RPMI8226 (cell line): ENCODE measurements around the gene QSOX1.
"Not testable (repeated sequence)": the region's sequence is repeated elsewhere in the genome, so short reads cannot be mapped to it uniquely, and the experiment has no call there.

Experiments
- DNase-seq: peaks from one replicate; pipeline ENCODE4 v3.0.0-alpha.2; 2015

The QSOX1 gene

DNA sequence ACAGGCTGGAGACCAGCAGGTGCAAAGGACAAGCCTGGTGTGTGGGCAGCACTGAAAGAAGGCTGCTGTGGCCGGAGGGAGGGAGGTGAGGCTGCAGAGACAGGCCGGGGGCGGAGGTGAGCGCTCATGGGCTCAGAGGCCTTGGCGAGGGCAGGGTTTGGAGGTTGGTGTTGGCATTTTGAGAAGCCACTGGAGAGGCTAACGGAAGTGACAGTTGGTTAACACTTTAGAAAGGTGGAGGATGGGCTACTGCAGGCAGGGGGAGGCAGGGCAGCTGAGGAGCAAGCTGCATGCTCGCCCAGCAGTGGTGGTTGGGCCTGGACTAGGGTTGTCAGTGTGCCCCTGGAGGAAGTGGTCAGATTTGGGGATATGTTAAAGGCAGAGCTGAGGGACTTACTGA lies 37.5 kb downstream of the QSOX1 start:
- no peak for DNase-seq

DNA sequence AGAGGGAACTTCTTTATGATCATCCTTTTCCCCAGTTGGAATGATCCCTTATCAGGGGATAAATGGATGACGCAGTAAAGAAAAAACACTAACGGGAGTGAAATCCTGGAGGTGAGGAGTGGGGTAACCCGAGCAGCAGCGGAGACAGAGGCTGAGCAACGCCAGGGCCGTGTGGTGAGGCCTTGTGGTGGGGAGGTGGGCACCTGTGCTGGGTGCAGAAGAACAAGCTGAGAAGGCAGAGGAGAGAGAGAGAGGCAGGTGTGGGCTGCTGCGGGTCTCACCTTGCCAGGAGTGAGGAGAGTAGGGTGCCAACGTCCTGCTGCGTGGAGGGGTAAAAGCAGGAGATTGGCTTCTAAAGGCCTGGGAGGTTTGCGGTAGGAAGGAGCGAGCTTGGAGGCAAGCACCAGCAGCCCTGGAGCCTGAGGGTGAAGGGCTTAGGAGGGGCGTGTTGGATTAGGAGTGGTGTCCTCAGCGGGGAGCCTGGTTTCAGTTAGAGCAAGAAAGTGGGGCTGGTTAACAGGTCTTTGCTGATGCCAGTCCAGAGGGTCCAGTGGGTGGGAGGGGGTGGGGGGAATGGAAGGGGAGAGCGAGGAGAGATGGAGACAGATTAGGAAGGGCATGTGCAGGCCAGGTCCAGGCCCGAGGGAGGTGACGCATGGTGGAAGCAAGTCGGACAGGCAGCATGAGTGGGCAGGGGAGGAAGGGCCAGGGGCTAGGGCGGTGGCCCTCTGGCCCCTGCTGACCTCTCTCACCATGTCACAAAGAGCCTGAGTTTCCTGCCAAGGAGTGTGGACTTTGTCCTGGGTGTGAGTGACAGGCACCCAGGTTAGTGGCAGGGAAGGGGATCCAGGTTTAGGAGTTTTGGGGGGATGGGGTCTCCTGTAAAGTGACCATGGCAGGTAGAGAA lies 38.7 kb downstream of the QSOX1 start:
- no peak for DNase-seq

DNA sequence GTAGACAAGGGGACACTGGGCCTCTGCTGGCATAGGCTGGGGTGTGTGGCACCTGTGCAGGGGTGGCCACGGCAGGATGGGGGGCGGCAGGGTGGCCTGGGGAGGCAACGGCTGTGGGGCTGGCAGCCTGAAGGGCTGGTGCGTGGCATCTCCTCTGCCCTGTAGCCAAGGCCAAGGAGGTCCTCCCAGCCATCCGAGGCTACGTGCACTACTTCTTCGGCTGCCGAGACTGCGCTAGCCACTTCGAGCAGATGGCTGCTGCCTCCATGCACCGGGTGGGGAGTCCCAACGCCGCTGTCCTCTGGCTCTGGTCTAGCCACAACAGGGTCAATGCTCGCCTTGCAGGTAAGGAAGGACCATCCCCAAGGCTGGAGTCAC lies 39.4 kb downstream of the QSOX1 start:
- DNase-seq, result no peak

DNA sequence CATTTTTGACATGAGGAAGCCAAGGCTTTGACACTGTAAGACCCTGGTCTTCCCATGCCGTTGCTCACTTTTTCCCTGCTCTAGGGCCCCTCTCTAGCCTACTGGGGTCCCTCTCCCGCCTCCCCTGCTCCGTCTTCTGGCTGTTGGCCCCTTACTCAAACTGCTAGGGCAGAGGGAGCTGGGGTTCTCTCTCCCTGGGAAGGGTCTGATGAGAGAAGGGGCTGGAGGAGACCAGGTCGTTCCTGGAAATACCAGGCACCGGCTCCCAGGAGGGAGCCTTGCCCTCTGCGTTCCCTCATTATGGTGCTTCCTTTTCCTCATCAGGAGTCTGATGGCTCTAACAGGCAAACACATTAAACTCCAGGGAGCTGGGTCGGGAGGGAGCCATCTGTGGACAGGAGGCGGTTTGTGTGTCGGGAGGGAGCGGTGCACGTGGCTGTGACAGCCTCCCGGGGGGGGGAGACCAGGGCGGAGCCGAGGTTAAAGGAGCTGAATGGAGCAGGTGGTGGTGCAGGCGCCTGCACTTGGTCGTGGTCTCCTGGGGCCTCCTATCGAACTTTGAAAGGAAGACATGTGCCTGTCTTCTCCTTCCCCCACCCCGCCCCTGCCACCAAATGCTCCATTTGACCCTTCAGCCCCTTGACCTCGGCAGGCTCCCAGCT lies 40.0 kb downstream of the QSOX1 start:
- no peak for DNase-seq

DNA sequence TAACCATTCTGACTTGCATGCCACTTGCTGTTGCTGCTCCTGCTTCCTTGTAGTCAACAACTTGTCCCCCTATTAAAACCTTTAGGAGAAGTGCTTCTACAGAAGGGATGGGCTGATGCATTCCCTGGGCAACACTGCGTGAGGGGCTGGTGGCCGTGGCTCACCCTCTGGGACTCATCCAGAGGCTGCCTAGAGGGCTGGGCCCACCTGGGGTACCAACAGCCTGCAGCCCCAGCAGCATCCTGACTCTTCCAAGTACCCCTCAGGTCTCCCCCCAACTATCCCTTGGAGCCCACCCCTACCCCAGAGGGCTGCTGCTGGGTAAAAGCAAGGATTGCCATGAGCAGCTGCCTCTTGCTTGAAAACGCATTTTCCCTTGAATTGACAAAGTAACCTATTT lies 40.7 kb downstream of the QSOX1 start:
- DNase-seq, result no peak

DNA sequence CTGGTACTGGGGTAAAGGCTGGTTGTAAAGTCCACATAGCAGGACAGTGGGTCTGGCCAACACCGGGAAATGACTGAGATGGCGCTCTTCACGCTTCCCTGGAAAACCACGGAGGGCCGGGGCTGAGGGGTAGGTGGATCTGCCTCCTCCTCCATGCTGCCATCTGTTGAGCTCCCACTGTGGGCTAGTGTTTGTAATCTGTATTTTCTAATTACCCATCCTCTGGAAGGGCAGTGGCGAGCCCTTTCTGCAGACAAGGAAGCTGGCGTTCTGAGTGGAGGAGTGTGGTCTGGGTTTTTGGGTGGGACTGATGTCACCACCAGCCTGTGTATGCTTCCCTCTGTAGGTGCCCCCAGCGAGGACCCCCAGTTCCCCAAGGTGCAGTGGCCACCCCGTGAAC lies 41.2 kb downstream of the QSOX1 start:
- no peak for DNase-seq

DNA sequence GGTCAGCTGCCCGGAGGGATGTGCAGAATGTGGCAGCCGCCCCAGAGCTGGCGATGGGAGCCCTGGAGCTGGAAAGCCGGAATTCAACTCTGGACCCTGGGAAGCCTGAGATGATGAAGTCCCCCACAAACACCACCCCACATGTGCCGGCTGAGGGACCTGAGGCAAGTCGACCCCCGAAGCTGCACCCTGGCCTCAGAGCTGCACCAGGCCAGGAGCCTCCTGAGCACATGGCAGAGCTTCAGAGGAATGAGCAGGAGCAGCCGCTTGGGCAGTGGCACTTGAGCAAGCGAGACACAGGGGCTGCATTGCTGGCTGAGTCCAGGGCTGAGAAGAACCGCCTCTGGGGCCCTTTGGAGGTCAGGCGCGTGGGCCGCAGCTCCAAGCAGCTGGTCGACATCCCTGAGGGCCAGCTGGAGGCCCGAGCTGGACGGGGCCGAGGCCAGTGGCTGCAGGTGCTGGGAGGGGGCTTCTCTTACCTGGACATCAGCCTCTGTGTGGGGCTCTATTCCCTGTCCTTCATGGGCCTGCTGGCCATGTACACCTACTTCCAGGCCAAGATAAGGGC lies 41.9 kb downstream of the QSOX1 start:
- DNase-seq, result no peak

DNA sequence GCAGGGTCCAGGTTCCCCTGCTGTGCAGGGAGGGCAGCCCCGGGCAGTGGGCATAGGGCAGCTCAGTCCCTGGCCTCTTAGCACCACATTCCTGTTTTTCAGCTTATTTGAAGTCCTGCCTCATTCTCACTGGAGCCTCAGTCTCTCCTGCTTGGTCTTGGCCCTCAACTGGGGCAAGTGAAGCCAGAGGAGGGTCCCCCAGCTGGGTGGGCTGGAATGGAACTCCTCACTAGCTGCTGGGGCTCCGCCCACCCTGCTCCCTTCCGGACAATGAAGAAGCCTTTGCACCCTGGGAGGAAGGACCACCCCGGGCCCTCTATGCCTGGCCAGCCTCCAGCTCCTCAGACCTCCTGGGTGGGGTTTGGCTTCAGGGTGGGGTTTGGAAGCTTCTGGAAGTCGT lies 42.6 kb downstream of the QSOX1 start:
- DNase-seq, result no peak

DNA sequence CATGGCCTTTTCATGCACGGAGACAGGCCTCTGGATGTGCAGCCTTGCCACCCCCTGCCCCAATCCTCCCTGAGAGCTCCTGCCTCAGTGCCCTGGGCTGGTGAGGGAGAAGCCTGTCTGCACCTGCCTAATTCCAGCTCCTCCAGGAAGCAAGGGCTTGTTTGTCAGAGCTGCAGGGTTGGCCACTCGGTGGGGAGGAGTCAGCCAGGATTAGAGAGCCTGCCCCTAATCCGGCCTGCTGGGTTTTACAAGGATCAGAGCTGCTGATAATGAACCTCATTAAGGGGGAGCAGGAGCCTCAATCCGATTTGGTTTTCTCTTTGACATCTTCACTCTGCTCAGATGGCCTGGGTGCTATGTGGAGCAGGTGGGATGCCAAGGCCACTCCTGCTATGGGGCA lies 43.5 kb downstream of the QSOX1 start:
- DNase-seq, result no peak

DNA sequence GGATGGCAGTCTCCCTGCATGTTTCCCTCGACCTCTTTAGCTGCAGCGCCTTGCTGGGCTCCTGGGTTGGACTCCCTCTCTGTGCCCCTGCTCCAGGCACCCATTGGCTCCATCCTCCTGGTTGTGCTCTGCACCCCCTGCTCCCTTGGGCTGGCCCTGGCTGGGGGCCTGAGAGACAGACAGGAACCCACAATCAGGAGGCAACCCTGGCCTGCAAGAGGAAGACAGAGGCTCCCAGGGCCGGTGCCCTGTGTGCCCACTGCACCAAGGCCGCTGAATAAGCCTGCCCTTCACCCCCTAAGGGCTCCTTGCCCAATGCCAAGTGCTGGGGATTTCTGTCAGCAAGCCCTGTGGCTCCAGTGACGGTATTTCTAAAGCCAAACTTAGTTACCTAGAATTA lies 43.9 kb downstream of the QSOX1 start:
- DNase-seq, result no peak

DNA sequence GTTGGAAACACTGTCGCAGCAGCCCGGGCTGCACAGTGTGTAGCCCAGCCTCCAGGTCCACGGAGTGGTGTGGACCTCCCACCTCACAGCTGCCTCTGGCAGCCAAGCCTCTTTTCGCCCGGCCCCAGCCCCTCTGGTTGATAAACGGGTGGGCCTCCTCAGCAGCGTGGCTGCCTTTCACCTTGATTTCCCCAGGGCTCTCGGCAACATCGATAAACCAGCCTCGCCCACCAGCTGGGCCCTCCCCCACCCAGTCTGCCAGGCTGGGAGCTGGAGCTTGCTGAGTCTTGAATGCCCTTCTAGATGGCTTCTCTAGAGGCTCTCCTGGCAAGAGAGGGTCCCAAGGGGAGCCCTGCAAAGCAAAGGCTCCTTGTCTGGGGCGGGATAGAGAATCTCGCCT lies 44.3 kb downstream of the QSOX1 start:
- no peak for DNase-seq

DNA sequence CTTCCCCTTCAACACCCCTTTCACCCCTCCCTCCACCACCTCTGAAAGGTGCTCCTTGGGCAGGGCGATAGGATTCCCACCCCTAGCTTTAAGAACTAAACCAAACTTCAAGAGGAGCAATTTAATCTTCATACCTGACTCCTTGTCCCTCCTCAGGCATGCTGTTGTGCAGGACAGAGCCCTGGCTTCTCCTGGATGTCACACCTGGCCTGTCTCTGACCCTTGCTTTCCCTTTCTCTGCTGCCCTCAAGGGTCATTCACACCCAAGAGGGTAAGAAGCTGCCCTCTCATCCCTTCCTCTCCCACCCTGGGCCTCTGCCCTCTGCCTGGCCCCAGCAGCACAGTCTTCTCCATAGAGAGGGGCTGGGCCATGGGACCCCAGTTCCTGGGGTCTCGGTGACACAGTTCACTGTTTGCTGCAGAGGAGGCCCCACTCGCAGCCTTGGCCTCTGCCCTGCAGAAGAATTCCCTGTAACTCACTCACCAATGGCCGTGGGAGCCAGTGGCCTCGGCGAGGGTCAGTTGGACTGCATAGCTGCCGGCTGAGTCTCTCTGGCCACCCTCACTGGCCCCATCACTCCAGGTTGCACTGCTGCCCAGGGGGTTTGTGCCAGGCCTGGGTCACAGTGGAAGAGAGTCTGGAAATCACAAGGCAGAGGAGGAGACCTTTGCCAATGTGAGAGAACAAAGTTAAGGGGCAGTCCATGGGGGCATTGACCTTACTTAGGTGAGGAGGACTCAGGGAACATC lies 47.0 kb downstream of the QSOX1 start:
- DNase-seq, result no peak

DNA sequence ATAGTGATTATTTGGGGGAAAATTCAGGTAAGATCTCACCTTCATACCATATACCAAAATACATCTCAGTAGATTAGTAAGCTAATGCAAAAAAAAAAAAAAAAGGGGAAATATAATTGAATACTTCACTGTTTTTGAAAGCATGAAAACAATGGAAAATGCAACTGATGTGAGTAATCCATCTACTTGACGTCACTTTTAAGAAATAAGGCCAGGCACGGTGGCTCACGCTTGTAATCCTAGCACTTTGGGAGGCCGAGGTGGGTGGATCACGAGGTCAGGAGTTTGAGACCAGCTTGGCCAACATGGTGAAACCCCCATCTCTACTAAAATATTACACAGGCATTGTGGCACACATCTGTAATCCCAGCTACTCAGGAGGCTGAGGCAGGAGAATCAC lies 47.9 kb downstream of the QSOX1 start:
- not testable (repeated sequence) for DNase-seq

DNA sequence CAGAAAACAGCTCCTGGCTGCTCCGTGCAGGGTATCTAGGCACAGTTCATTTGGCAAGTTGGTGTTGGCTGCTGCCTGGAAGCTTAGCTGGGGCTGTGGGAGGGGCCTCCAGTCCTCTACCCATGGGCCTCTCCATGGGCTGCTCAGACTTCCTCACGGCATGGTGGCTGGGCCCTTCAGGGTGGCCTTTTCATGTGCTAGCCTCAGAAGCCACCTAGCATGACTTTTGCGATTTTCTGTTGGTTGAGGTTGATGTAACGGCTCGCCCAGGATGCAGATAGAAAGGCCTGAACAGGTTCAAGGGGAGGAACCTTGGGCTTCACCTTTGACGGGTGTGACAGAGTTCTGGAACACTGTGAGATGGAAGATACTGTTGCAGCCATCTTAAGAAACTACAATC lies 49.6 kb downstream of the QSOX1 start:
- DNase-seq, result no peak

DNA sequence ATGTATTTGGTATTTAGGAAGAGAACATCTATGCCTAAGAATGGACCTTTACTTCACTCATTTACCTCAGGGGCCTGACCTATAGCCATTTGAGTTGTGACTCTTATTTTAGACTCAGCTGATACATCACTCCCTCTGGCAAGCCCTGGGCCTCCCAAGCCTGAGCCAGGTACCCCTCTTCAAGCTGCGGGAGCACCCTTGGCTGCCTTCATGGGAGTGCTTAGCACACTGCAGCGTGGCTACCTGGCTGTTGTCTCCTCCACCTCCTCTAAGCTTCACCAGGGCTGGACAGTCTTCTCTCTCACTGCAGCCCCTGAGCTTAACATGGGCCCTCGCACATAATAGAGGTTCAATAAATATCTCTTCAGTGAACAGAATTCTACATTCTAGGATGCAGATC lies 51.9 kb downstream of the QSOX1 start:
- no peak for DNase-seq

DNA sequence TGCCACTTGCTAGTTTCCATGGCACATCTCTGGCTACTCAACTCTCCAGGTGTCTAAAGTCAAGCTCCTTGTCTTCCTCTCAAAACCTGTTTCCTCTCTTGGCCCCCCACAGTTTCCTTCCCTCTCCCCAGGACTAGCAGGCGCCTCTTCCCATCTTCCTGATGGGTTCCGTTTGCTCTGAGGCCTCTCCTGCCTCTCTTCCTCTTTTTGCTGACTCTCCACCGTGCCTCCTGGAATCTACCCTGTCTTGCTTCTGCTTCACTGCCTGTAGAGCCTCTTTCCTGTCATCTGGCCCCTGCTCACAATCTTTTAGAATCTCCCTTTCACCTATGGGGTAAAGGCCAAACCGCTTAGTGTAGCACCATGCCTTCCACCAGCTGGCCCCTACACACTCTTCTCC lies 53.6 kb downstream of the QSOX1 start:
- no peak for DNase-seq

DNA sequence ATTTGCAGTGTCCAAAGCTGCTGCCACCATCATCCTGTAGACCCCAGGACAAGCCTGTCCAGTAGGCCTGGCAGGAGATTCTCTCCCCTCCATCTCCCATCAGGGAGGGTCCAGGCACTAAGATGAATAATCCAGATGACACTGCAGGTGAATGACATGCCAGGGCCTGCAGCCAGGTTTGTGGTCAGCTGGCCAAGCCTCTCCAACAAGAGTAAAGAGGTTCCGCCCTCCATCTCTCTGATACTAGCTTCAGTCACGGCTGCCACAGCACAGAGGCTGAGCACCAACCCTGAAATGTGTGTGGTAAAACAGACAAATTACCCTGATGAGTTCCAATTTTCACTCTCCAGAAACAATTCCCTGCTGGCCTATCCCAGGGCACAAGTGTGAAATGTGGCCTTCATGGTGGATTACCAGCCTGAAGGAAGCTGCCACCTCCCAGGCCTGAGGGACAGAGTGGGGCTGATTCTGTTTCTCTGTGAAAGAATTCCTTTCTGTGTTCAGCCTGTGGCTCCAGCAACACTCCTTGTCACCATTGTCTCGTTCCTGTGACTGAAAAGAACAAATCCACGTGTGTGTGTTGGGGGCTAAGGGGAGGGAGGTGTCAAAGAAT lies 55.4 kb downstream of the QSOX1 start:
- no peak for DNase-seq

DNA sequence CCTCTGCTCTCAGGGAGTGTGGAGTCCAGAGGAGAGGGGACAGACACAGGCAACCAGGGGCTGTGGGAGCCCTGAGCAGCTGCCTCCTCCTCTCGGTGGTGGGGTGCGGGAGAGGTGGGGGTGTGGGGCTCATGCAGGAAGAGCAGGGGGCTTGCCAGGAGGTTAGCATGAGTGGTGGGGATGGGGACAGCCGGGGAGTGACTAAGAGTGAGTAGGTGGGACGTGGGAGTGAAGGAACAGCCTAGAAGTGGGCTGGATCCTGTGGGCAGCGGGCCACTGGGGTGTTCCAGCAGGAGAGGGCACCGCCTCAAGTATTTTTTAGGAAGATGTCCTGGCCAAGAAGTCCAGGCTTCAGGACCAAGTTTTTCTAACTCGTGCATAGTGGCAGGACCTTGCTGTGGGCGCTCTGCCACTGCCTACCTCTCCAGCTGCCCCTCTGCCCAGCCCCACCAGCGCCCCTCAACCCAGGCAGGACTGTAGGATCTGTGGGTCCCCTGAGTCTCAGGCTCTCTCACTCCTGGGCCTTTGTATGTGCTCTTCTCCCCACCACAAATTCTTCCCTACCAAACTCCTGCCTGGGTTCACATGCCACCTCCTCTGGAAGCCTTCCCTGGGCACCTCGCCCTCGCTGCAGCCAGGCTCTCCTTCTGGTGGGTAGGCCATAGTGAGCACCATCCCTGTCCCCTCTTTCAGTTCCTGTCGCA lies 56.6 kb downstream of the QSOX1 start:
- DNase-seq, result no peak

DNA sequence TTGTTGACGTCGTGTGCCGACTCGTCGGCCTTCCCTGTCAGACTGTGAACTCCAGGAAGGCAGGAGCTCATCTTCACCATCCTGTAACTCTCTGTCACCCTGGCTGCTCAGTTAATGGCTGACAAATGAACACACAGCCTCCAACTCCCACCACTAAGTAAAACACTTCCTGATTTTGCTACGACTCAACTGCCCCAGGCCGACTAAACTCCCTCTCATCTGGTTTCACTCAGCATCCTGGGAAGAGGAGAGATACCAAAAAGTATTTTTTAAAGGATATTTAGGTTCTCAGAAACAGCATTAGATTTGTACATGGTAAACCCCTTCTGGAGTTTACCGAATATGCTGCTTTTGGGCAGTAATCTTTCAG lies 57.2 kb downstream of the QSOX1 start:
- no peak for DNase-seq

DNA sequence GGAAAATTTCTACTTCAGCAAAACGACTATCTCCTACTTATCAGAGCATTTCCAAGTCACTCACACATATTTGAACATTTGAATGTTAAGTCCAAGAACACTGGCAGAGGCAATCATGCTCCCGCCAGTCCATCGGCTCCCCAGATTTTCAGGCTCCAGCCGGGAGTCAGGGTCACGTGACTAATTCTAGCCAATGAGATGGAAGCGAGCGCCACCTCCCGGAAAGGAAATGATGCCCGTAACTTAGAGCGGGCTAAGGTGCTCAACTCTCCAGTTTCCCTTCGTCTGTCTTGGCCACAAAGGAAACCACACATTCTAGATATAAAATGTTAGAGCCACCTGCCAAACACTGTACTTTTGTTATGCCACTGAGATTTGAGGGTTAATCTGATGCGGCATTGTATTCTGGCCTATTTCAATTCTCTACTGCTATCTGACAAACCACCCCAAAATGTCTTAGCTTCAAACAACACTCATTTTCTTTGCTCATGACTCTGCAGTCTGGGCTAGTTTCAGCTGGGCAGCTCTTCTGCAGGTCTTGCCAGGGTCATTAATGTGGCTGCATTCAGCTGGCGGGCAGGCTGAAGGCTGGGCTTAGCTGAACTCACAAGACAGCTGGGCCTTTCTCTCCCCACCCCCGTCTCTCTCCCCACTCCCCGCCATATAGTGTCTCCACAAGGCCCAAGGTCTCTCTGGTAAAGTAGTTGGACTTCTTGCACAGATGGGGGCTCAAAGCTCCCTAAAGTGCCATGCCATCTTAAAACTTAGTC lies 58.9 kb downstream of the QSOX1 start:
- peak; percentile 28 for DNase-seq

DNA sequence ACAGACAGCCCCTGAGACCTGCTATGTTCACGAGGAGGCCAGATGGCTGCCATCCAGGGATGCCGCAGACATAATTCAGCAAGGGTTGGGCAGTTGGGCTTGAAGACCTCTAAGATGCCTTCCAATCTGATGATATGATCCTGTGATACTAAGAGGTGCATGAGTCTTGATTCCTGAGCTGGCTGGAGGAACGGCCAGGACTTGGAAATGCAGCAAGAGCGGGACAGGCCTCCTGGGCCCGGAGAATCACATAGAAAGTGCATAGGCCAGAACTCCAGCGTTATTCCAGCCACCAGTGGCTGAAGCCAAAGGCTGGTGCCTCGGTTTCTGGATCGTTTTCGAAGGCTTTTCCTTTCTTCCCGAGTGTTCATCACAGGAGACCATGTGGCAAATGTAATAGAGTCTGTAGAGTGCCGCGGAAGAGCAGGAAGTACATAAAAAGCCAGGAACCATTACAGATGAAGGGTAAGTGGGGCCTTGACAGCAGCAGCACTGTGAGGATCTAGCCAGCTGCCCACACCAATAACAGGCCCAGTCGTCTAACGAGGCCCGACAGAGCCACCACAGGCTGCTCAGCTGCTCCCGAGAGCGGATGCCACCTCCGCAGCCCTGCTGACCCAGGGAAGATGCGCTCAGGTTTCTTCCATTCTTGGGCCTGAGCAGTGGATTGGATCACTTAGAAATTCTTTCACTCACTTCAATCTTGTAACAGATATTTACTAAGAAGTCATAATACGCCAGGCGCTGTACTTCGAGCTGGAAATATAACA lies 61.4 kb downstream of the QSOX1 start:
- no peak for DNase-seq
